ENCODE measurements around the gene LGALS4. TPM values are rescaled to one million over a fixed set of nuclear protein-coding genes. Genes with fewer than 3 reads are reported as not detected.
A peak's percentile ranks its signal among the peaks of the same experiment; 100 is the strongest.

The LGALS4 gene
- total RNA-seq, 2 donors from 2014 or later, result 3.5 TPM; not detected in 1

GRCh38 chr19:38836159-38836982 is 23.6 kb upstream of the LGALS4 start:
- no peak for ATAC-seq (ENCODE audit: insufficient number of reproducible peaks, low FRiP score, low read depth)
- TF ChIP-seq CTCF (IDR thresholded peaks at IDR 0.05), result no peak
- DNase-seq (ENCODE audit: low spot score), result no peak
- Histone ChIP-seq H3K4me3 (no peak overlapping the region), H3K36me3 (peaks cover 47% of the 10 kb centered on the region), H3K4me1 (ENCODE audit: control insufficient read depth in 1 of 2, low read depth in 2 of 2) (peaks cover 3 to 42% of the 10 kb centered on the region in 2 donors), H3K27ac (peak overlapping the region; percentile 62 to 71), H3K27me3 (replicated peaks; ENCODE audit: insufficient read depth) (no peaks in the 10 kb centered on the region), H3K9me3 (no peaks in the 10 kb centered on the region)

GRCh38 chr19:38834590-38834989 is 21.8 kb upstream of the LGALS4 start:
- no peaks in the 10 kb centered on the region for H3K27me3 ChIP-seq (replicated peaks; ENCODE audit: insufficient read depth)
- no peak for ATAC-seq (ENCODE audit: insufficient number of reproducible peaks, low FRiP score, low read depth)
- no peak for TF ChIP-seq CTCF (IDR thresholded peaks at IDR 0.05)
- peaks cover 29% of the 10 kb centered on the region for H3K36me3 ChIP-seq
- DNase-seq (ENCODE audit: low spot score), result no peak
- H3K9me3 ChIP-seq, result no peaks in the 10 kb centered on the region
- no peak overlapping the region for H3K4me3 ChIP-seq
- peaks cover 6 to 57% of the 10 kb centered on the region in 2 donors for H3K4me1 ChIP-seq (ENCODE audit: control insufficient read depth in 1 of 2, low read depth in 2 of 2)
- H3K27ac ChIP-seq, result peak overlapping the region; percentile 62 to 71

DNA sequence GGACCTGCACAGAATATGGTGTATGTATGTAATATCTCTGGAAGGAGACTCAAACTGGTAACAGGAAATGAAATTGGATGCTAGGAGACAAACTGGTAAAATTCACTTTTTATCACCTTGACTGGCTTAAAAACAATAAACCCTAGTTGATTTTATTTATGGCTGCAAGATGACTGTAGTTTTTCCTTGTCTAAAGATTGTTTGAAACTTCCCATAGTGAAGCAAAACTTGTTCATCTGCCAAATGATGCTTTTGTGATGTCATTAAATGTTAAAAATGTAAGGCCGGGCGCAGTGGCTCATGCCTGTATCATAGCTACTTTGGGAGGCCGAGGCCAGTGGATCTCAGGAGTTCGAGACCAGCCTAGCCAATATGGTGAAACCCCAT is 21.4 kb upstream of the LGALS4 start:
- peaks cover 24% of the 10 kb centered on the region for H3K36me3 ChIP-seq
- ATAC-seq (ENCODE audit: insufficient number of reproducible peaks, low FRiP score, low read depth) (no peak), DNase-seq (ENCODE audit: low spot score) (no peak)
- H3K27me3 ChIP-seq (replicated peaks; ENCODE audit: insufficient read depth), result no peaks in the 10 kb centered on the region
- H3K4me1 ChIP-seq (ENCODE audit: control insufficient read depth in 1 of 2, low read depth in 2 of 2), result peaks cover 6 to 57% of the 10 kb centered on the region in 2 donors
- no peak for TF ChIP-seq CTCF (IDR thresholded peaks at IDR 0.05)
- no peak overlapping the region for H3K4me3 ChIP-seq
- no peaks in the 10 kb centered on the region for H3K9me3 ChIP-seq
- peak overlapping the region; percentile 8 to 71 for H3K27ac ChIP-seq

DNA sequence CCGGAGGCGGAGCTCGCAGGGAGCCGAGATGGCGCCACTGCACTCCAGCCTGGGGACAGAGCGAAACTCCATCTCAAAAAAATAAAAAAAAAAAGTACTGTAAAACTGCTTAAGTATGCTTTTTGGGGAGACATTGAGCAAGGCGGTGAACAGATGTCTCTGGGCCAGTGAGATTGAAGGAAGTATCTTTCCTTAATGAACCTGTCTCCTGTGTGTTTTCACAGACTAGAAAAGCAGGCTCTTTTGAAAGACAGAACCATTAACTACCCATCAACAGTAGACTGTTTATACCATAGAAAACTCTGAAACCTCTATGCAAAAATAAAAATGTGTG is 20.3 kb upstream of the LGALS4 start:
- H3K27ac ChIP-seq, result peak overlapping the region in 1 of 2 donors; percentile 63
- no peak for TF ChIP-seq CTCF (IDR thresholded peaks at IDR 0.05)

GRCh38 chr19:38831142-38831605 is 18.4 kb upstream of the LGALS4 start:
- no peaks in the 10 kb centered on the region for H3K27me3 ChIP-seq (replicated peaks; ENCODE audit: insufficient read depth)
- H3K27ac ChIP-seq, result peak overlapping the region; percentile 70 to 91
- H3K9me3 ChIP-seq, result no peaks in the 10 kb centered on the region
- peaks cover 6 to 43% of the 10 kb centered on the region in 2 donors for H3K4me1 ChIP-seq (ENCODE audit: control insufficient read depth in 1 of 2, low read depth in 2 of 2)
- H3K4me3 ChIP-seq, result peak overlapping the region; percentile 77
- ATAC-seq (ENCODE audit: insufficient number of reproducible peaks, low FRiP score, low read depth) (peak; percentile 33), DNase-seq (ENCODE audit: low spot score) (peak; percentile 34)
- no peak for TF ChIP-seq CTCF (IDR thresholded peaks at IDR 0.05)
- H3K36me3 ChIP-seq, result peaks cover 7% of the 10 kb centered on the region

More for the DNA sequence above, 20.3 kb upstream of the LGALS4 start:
- Histone ChIP-seq H3K9me3 (no peaks in the 10 kb centered on the region), H3K4me1 (ENCODE audit: control insufficient read depth in 1 of 2, low read depth in 2 of 2) (peaks cover 6 to 57% of the 10 kb centered on the region in 2 donors), H3K36me3 (peaks cover 14% of the 10 kb centered on the region), H3K27me3 (replicated peaks; ENCODE audit: insufficient read depth) (no peaks in the 10 kb centered on the region), H3K4me3 (no peak overlapping the region)
- ATAC-seq (ENCODE audit: insufficient number of reproducible peaks, low FRiP score, low read depth) (no peak), DNase-seq (ENCODE audit: low spot score) (no peak)

All from thoracic aorta (tissue), 2 donors.